Activated CD4-positive, alpha-beta T cell treated with anti-CD3 and anti-CD28 coated beads, Interleukin-2, amount 10 ng/mL, durations not matched to agents 7 days and 5 days (primary cell): ENCODE data around the gene ZMYND11. TPM values are rescaled to one million over a fixed set of nuclear protein-coding genes. Genes with fewer than 3 reads are reported as not detected.

Experiments
- total RNA-seq, 2 experiments: library from RNA; stranded (reverse); gene quantifications; one replicate each; pipeline ENCODE4 v1.2.3, GENCODE V29; 2021

The ZMYND11 gene
- total RNA-seq, 2 experiments from 2014 or later: 37.5 to 44.3 TPM

Other genes with a start within 250 kb of the ZMYND11 start
- gene TUBB8, start 86.2 kb upstream of the ZMYND11 start, total RNA-seq: under 1 TPM in 1 of 2 experiments, not detected in 1; 0.42 TPM